ENCODE results near the gene CD3G. TPM values are rescaled to one million over a fixed set of nuclear protein-coding genes. Genes with fewer than 3 reads are reported as not detected.
A peak's percentile ranks its signal among the peaks of the same experiment; 100 is the strongest.
"Not testable (repeated sequence)": the region's sequence is repeated elsewhere in the genome, so short reads cannot be mapped to it uniquely, and the experiment has no call there.

Gene CD3G
- total RNA-seq, 2 donors from 2014 or later, result 103 to 140 TPM

GRCh38 chr11:118379497-118379896 lies 35.4 kb downstream of the CD3G start:
- Mint-ChIP-seq H3K27me3 (no peaks in the 10 kb centered on the region), H3K4me3 (no peak overlapping the region), H3K36me3 (ENCODE audit: low read depth) (peaks cover 99% of the 10 kb centered on the region), H3K9me3 (no peaks in the 10 kb centered on the region), H3K27ac (no peak overlapping the region), H3K4me1 (no peaks in the 10 kb centered on the region)
- no peak for ATAC-seq (replicated peaks)

- no peak overlapping the region for H3K27ac Mint-ChIP-seq
- H3K27me3 Mint-ChIP-seq, result no peaks in the 10 kb centered on the region
- no peak for ATAC-seq (replicated peaks)
- H3K36me3 Mint-ChIP-seq (ENCODE audit: low read depth), result peaks cover 99% of the 10 kb centered on the region
- no peaks in the 10 kb centered on the region for H3K9me3 Mint-ChIP-seq
- H3K4me3 Mint-ChIP-seq, result no peak overlapping the region
- no peaks in the 10 kb centered on the region for H3K4me1 Mint-ChIP-seq
Measured at GRCh38 chr11:118380571-118380970, 36.4 kb downstream of the CD3G start.

- Mint-ChIP-seq H3K27me3 (no peaks in the 10 kb centered on the region), H3K4me3 (no peak overlapping the region), H3K36me3 (ENCODE audit: low read depth) (peaks cover 99% of the 10 kb centered on the region), H3K27ac (no peak overlapping the region), H3K4me1 (no peaks in the 10 kb centered on the region), H3K9me3 (no peaks in the 10 kb centered on the region)
- no peak for ATAC-seq (replicated peaks)
Measured at GRCh38 chr11:118382954-118383353, 38.8 kb downstream of the CD3G start.

GRCh38 chr11:118383657-118384056 lies 39.5 kb downstream of the CD3G start:
- Mint-ChIP-seq H3K4me3 (no peak overlapping the region), H3K4me1 (no peaks in the 10 kb centered on the region), H3K27ac (no peak overlapping the region), H3K9me3 (no peaks in the 10 kb centered on the region), H3K36me3 (ENCODE audit: low read depth) (peaks cover 99% of the 10 kb centered on the region), H3K27me3 (no peaks in the 10 kb centered on the region)
- ATAC-seq (replicated peaks), result no peak

- ATAC-seq (replicated peaks), result peak; percentile 67
- Mint-ChIP-seq H3K4me3 (peak overlapping the region; percentile 55), H3K9me3 (no peaks in the 10 kb centered on the region), H3K27me3 (no peaks in the 10 kb centered on the region), H3K4me1 (peaks cover 20% of the 10 kb centered on the region), H3K36me3 (ENCODE audit: low read depth) (peaks cover 91% of the 10 kb centered on the region), H3K27ac (peak overlapping the region; percentile 99)
Measured at GRCh38 chr11:118396097-118396501, 52.0 kb downstream of the CD3G start.

- Mint-ChIP-seq H3K4me3 (no peak overlapping the region), H3K4me1 (peaks cover 24% of the 10 kb centered on the region), H3K27ac (peak overlapping the region; percentile 99), H3K27me3 (no peaks in the 10 kb centered on the region), H3K9me3 (no peaks in the 10 kb centered on the region), H3K36me3 (ENCODE audit: low read depth) (peaks cover 91% of the 10 kb centered on the region)
- no peak for ATAC-seq (replicated peaks)
Measured at GRCh38 chr11:118397448-118397847, 53.3 kb downstream of the CD3G start.

GRCh38 chr11:118398791-118399559 lies 54.8 kb downstream of the CD3G start:
- Mint-ChIP-seq H3K4me1 (peaks cover 30% of the 10 kb centered on the region), H3K36me3 (ENCODE audit: low read depth) (peaks cover 86% of the 10 kb centered on the region), H3K4me3 (peak overlapping the region; percentile 92), H3K9me3 (no peaks in the 10 kb centered on the region), H3K27me3 (no peaks in the 10 kb centered on the region), H3K27ac (peak overlapping the region; percentile 99)
- ATAC-seq (replicated peaks), result peak; percentile 74

GRCh38 chr11:118401151-118401879 lies 57.2 kb downstream of the CD3G start, which contains the start of gene ATP5MG:
Gene ATP5MG, plus strand, starts transcription at chr11:118401606. Its CDS starts 60 bp downstream, at chr11:118401666.
- peak; percentile 72 for ATAC-seq (replicated peaks)
- H3K27ac Mint-ChIP-seq, result peak within 1 kb of the TSS; percentile 99
- no peaks in the 10 kb centered on the region for H3K27me3 Mint-ChIP-seq
- H3K4me1 Mint-ChIP-seq, result peaks cover 31% of the 10 kb centered on the region
- H3K9me3 Mint-ChIP-seq, result no peaks in the 10 kb centered on the region
- peaks cover 90% of the 10 kb centered on the region for H3K36me3 Mint-ChIP-seq (ENCODE audit: low read depth)
- peak within 1 kb of the TSS; percentile 92 for H3K4me3 Mint-ChIP-seq

GRCh38 chr11:118401880-118402590 lies 57.9 kb downstream of the CD3G start:
- Mint-ChIP-seq H3K36me3 (ENCODE audit: low read depth) (peaks cover 90% of the 10 kb centered on the region), H3K27ac (peak overlapping the region; percentile 99), H3K9me3 (no peaks in the 10 kb centered on the region), H3K4me1 (peaks cover 30% of the 10 kb centered on the region), H3K27me3 (no peaks in the 10 kb centered on the region), H3K4me3 (peak overlapping the region; percentile 92)
- peak; percentile 2 for ATAC-seq (replicated peaks)

GRCh38 chr11:118402594-118402993 lies 58.5 kb downstream of the CD3G start:
- Mint-ChIP-seq H3K27ac (peak overlapping the region; percentile 99), H3K4me3 (peak overlapping the region; percentile 92), H3K36me3 (ENCODE audit: low read depth) (peaks cover 90% of the 10 kb centered on the region), H3K4me1 (peaks cover 30% of the 10 kb centered on the region)
- H3K27me3 Mint-ChIP-seq; ATAC-seq (replicated peaks); H3K9me3 Mint-ChIP-seq: not testable (repeated sequence)

Other genes starting within 250 kb of the CD3G start
- gene SCN4B, start 191.5 kb upstream of the CD3G start, total RNA-seq, result 1 to 10 TPM in 1 of 2 donors, under 1 TPM in 1; 0.09 to 3.3 TPM
- gene SCN2B, start 167.7 kb upstream of the CD3G start, total RNA-seq, result under 1 TPM in 1 of 2 donors, not detected in 1; 0.11 TPM
- gene JAML, start 119.3 kb upstream of the CD3G start, total RNA-seq, result 100 to 1,000 TPM in 1 of 2 donors, 10 to 100 TPM in 1; 74.0 to 276 TPM
- gene MPZL3, start 92.0 kb upstream of the CD3G start, total RNA-seq, result 100 to 1,000 TPM in 1 of 2 donors, 10 to 100 TPM in 1; 31.5 to 111 TPM
- gene MPZL2, start 80.0 kb upstream of the CD3G start, total RNA-seq, result 10 to 100 TPM in 1 of 2 donors, 1 to 10 TPM in 1; 2.8 to 21.7 TPM
- 100 to 1,000 TPM; 338 to 500 TPM for gene CD3E, start 39.6 kb upstream of the CD3G start, total RNA-seq
- 100 to 1,000 TPM; 313 to 365 TPM for gene CD3D, start 1.6 kb upstream of the CD3G start, total RNA-seq
- gene UBE4A, start 15.3 kb downstream of the CD3G start, total RNA-seq, result 10 to 100 TPM; 40.9 to 48.3 TPM
- 100 to 1,000 TPM; 155 to 275 TPM for gene ATP5MG, start 57.3 kb downstream of the CD3G start, total RNA-seq
- 100 to 1,000 TPM in 1 of 2 donors, 10 to 100 TPM in 1; 81.6 to 118 TPM for gene KMT2A, start 92.1 kb downstream of the CD3G start, total RNA-seq
- gene TTC36, start 183.1 kb downstream of the CD3G start, total RNA-seq, result 1 to 10 TPM in 1 of 2 donors, under 1 TPM in 1; 0.29 to 1.2 TPM
- gene TMEM25, start 186.8 kb downstream of the CD3G start, total RNA-seq, result 10 to 100 TPM in 1 of 2 donors, 1 to 10 TPM in 1; 8.2 to 14.9 TPM
- gene IFT46, start 221.6 kb downstream of the CD3G start, total RNA-seq, result 1 to 10 TPM; 7.0 to 7.5 TPM
- gene ARCN1, start 228.1 kb downstream of the CD3G start, total RNA-seq, result 100 to 1,000 TPM; 143 to 155 TPM

Data from activated T-helper 17 cell treated with anti-CD3 and anti-CD28 coated beads, Interleukin-2, amount 50 U/mL, for 72 hours (primary cell).